Pancreas (tissue), 10 donors: ENCODE data around the gene NLGN1. TPM values are rescaled to one million over a fixed set of nuclear protein-coding genes. Genes with fewer than 3 reads are reported as not detected.

ENCODE experiments used
- ATAC-seq, 4 donors: fragments of 200-7000 bp; cut with Tn5 transposase; one replicate each; pipeline versions ENCODE4 v1.8.0 to v1.9.1; 2020; ENCODE audit warnings: mild to moderate bottlenecking in 4 of 4, moderate library complexity in 4 of 4
- DNase-seq, 6 donors: peaks; one replicate each; pipeline ENCODE4 v3.0.0-alpha.2; 2020
- FAIRE-seq: peaks from 2 replicates; lab custom pipeline; 2012; peaks lifted over from hg19 to GRCh38; lab: Jason Lieb, UNC
- H3K27ac ChIP-seq, 4 donors: fragments of 200-600 bp; sonication (generic); 1 replicate in 3 of 4; 2 replicates in 1 of 4; pipeline versions ENCODE4 v1.5.0 to v1.8.0; 2020
- H3K27me3 ChIP-seq, 4 donors: fragments of 200-600 bp; one replicate each; pipeline ENCODE4 v1.8.0; 2021
- H3K36me3 ChIP-seq, 3 donors: fragments of 200-600 bp; sonication (generic) in 1 of 3; one replicate each; pipeline versions ENCODE4 v1.5.0 to v1.8.0; 2020 to 2021
- H3K4me1 ChIP-seq, 3 donors: fragments of 200-600 bp; one replicate each; pipeline ENCODE4 v1.8.0; 2021
- H3K4me3 ChIP-seq, 4 donors: fragments of 200-600 bp; sonication (generic) in 2 of 4; one replicate each; pipeline versions ENCODE4 v1.5.0 to v1.8.0; 2020 to 2021
- H3K9me3 ChIP-seq, 4 donors: fragments of 200-600 bp; one replicate each; pipeline ENCODE4 v1.8.0; 2021
- WGBS, 2 donors: extraction: QIAGEN DNeasy Blood & Tissue Kit; methylation state at CpG; one replicate each; pipeline ENCODE4 v1.1.7; 2013; 5-methylcytosine and 5-hydroxymethylcytosine counted together
- intact Hi-C, 3 donors: fragments of 100-400 bp; cut with DNase I; formaldehyde crosslinking; loops; one replicate each; pipeline versions ENCODE4 v1.11.1 to v1.14.2; 2022
- polyA plus RNA-seq, 2 donors: library from polyadenylated mRNA; stranded (reverse); fragments of 200-250 nt; gene quantifications; one replicate each; pipeline ENCODE4 v1.2.3, GENCODE V29; 2013
- total RNA-seq, 6 donors: library from RNA; stranded (reverse); fragmentation: NEBNext Ultra II Directional in 4 of 6; extraction: Animal tissue kit (Norgen Biotek cat#: 25700) in 4 of 6; gene quantifications; one replicate each; pipeline versions ENCODE4 v1.2.1 to v1.2.4, GENCODE V29; 2021 to 2023
- TF ChIP-seq, protein P1 (sequence below), 4 donors: fragments of 200-600 bp; sonication (generic) in 3 of 4; IDR thresholded peaks; one replicate each; pipeline versions ENCODE4 v1.5.0 to v1.8.0; 2021; ENCODE audit warnings: antibody characterized with exemption in 4 of 4
- donor health status: healthy with polysubstance abuse.
- donor health status: DM: no; HTN: no; CAD: no; lungs with moderate emphysema.
- donor health status: DM: no; HTN: no; CAD: no.
- donor health status: control.
- donor health status: control.
- donor health status: Bipolar disorder and iron deficiency.
- donor health status: DM: yes; HTN: yes; CAD: no.
- donor health status: DM: no; HTN: no; CAD: no.
- donor health status: DM: no; HTN: no; CAD: no.
- donor health status: DM: yes; HTN: yes; CAD: no.

The NLGN1 gene
- total and polyA plus RNA-seq, 8 donors: 0.49 to 2.3 (median 0.84) TPM

DNA sequence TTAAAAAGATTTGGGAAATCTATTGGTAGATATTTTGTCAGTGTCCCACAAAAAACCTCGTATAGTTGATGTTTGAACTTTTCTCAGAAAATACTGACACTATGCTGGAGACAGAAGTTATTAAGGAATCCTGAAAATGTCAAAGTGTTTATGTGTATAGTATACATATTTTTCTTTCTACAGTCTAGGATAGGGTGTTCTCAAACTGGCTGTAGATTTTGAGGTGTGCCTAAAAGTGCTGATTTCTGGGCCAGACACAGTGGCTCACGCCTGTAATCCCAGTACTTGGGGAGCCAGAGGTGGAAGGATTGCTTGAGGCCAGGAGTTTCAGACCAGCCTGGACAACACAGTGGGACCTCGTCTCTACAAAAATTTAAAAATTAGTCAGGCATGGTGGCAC lies 322.0 kb downstream of the NLGN1 start:
- TF ChIP-seq, protein P1, sequence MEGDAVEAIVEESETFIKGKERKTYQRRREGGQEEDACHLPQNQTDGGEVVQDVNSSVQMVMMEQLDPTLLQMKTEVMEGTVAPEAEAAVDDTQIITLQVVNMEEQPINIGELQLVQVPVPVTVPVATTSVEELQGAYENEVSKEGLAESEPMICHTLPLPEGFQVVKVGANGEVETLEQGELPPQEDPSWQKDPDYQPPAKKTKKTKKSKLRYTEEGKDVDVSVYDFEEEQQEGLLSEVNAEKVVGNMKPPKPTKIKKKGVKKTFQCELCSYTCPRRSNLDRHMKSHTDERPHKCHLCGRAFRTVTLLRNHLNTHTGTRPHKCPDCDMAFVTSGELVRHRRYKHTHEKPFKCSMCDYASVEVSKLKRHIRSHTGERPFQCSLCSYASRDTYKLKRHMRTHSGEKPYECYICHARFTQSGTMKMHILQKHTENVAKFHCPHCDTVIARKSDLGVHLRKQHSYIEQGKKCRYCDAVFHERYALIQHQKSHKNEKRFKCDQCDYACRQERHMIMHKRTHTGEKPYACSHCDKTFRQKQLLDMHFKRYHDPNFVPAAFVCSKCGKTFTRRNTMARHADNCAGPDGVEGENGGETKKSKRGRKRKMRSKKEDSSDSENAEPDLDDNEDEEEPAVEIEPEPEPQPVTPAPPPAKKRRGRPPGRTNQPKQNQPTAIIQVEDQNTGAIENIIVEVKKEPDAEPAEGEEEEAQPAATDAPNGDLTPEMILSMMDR (IDR thresholded peaks at IDR 0.05): no peak
- no peaks in the 10 kb centered on the region for H3K9me3 ChIP-seq
- FAIRE-seq (no peak), ATAC-seq (no peak), DNase-seq (no peak)
- intact Hi-C loops: no loop called here
- no peaks in the 10 kb centered on the region for H3K36me3 ChIP-seq
- H3K27ac ChIP-seq: no peak overlapping the region
- H3K27me3 ChIP-seq: no peaks in the 10 kb centered on the region
- no peaks in the 10 kb centered on the region for H3K4me1 ChIP-seq
- no peak overlapping the region for H3K4me3 ChIP-seq
- 56 to 79% methylated on average over 3 of the region's 3 CpGs for WGBS, 2 donors

DNA sequence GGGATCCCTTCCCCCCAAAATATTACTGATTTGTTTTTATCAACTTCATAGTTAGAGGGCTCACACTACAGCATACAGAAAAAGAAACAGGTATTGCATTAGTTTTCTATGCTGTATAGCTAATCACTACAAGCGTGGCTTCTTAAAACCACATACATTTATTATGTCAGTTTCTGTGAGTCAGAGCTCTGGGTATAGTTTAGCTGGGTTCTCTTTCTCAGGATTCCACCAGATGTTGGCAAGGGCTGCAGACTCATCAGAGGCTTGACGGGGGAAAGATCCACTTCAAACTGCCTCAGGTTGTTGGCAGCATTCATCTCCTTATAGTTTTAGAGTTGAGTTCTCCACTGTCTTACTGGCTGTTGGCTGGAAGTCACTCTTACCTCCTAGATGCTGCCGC lies 328.0 kb downstream of the NLGN1 start:
- FAIRE-seq: no peak
- Histone ChIP-seq H3K27ac (no peak overlapping the region), H3K4me1 (no peaks in the 10 kb centered on the region), H3K9me3 (no peaks in the 10 kb centered on the region), H3K4me3 (no peak overlapping the region), H3K27me3 (no peaks in the 10 kb centered on the region), H3K36me3 (no peaks in the 10 kb centered on the region)
- TF ChIP-seq, protein P1 (IDR thresholded peaks at IDR 0.05): no peak
- DNase-seq: no peak
- WGBS, 2 donors: 84% methylated on average over 3 of the region's 3 CpGs
- intact Hi-C loops: no loop called here
- ATAC-seq: no peak

DNA sequence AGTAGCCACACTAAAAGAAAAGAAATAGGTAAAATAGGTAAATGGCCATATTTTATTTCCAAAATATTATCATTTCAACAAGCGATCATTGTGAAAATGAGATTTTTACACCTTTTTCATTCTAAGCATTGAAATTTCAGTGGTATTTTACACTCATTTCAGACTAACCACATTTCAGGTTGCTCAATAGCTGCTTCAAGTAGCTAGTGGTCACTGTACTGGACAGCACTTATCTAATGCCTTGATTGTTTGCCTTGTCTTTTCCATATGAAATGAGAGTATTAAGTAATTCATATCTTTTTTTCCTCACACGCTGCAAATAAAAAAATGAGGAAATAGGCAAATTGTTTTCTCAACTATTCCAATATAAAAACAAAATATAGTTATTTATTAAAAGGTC lies 332.8 kb downstream of the NLGN1 start:
- H3K9me3 ChIP-seq: no peaks in the 10 kb centered on the region
- no peaks in the 10 kb centered on the region for H3K36me3 ChIP-seq
- no peaks in the 10 kb centered on the region for H3K27me3 ChIP-seq
- H3K4me3 ChIP-seq: no peak overlapping the region
- 72 to 76% methylated on average over 2 of the region's 2 CpGs for WGBS, 2 donors
- FAIRE-seq (no peak), DNase-seq (no peak), ATAC-seq (no peak)
- no peaks in the 10 kb centered on the region for H3K4me1 ChIP-seq
- TF ChIP-seq, protein P1 (IDR thresholded peaks at IDR 0.05): no peak
- intact Hi-C loops: no loop called here
- no peak overlapping the region for H3K27ac ChIP-seq

DNA sequence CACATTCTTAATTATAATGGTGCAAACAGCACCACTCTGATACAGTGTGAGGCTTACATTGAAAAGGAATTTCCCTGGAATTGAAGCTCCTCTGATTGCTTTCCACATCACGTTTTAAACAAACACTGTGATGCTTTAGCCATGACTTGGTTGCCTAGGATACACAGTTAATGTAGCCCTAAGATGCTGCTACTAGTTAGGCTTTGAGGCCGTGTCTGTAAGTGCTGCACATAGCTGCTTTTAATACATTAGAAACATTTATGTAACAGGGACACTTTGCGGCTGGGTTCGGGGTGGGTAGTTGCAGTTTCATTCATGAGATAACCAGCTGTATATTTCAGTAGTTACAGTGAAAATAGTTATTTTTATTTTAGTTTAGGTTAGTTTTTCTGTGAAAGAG lies 334.7 kb downstream of the NLGN1 start:
- intact Hi-C loops: no loop called here
- H3K27ac ChIP-seq: no peak overlapping the region
- H3K4me1 ChIP-seq: no peaks in the 10 kb centered on the region
- TF ChIP-seq, protein P1 (IDR thresholded peaks at IDR 0.05): no peak
- H3K27me3 ChIP-seq: no peaks in the 10 kb centered on the region
- DNase-seq: no peak
- FAIRE-seq: no peak
- no peaks in the 10 kb centered on the region for H3K36me3 ChIP-seq
- WGBS, 2 donors: 66 to 68% methylated on average over 4 of the region's 4 CpGs
- no peaks in the 10 kb centered on the region for H3K9me3 ChIP-seq
- ATAC-seq: no peak
- H3K4me3 ChIP-seq: no peak overlapping the region

DNA sequence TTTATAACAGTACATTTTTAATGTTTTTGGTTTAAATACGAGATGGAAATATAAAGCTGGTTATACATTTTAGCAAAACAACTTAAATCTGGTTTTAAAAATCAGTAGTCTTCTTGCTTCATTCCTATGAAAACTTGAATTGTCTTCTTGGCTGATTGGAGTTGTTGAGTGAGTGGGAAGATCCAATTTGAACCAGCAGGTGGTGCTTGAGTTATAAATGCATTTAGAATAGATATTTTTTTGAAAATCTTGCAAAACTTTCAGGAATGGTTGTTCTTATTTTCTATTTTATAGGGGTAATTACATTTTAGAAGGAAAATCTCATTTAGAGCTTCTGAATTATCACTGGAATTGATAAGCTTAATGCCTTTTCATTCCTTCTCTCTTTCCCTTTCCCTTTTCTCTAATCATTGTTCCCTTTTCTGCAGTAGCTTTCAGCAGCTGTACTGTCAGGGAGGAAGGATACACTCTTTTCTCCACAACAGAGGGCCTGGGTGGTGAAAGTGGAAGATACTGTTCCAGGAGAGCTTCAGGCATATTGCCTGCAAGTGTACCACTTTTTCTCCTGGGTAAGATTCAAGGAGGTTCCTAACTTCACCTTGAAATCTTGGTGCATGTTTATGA lies 335.6 kb downstream of the NLGN1 start:
- H3K27ac ChIP-seq: no peak overlapping the region
- no peaks in the 10 kb centered on the region for H3K36me3 ChIP-seq
- no peak for FAIRE-seq
- H3K4me1 ChIP-seq: no peaks in the 10 kb centered on the region
- intact Hi-C loops: no loop called here
- WGBS, 2 donors: 35 to 42% methylated on average over 1 of the region's 1 CpG
- no peaks in the 10 kb centered on the region for H3K9me3 ChIP-seq
- TF ChIP-seq, protein P1 (IDR thresholded peaks at IDR 0.05): peak in 3 of 4 donors; percentile 13 to 33 (median 21)
- H3K4me3 ChIP-seq: no peak overlapping the region
- no peaks in the 10 kb centered on the region for H3K27me3 ChIP-seq
- DNase-seq: no peak
- ATAC-seq: no peak
